SKM-1 treated with dmso at 0.1 percent for 144 hours (cell line): Measurements from ENCODE around the gene CD200R1.

Experiments
- DNase-seq: peaks from one replicate; lab custom pipeline; 2025; ENCODE audit not compliant: unreplicated experiment; lab: John Stamatoyannopoulos, UW

CD200R1 gene

DNA sequence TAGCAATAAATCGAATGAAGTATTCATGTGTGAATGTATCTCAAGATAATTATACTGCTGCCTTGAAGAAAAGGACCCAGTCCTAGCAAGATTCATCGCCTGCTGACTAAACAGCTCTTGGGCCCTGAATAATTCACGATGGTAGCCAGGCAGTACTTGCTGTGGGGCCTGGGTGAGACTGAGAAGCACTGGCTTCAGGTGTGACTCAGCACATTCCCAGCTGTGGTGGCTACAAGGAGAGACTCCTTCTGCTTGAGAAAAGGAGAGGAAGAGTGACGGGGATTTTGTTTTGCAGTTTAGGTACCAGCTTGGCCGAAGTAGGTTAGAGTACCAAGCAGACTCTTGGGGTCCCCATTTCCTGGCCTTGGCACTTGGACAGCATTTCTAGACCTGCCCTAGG, 80.6 kb downstream of the CD200R1 start:
- DNase-seq, result no peak

DNA sequence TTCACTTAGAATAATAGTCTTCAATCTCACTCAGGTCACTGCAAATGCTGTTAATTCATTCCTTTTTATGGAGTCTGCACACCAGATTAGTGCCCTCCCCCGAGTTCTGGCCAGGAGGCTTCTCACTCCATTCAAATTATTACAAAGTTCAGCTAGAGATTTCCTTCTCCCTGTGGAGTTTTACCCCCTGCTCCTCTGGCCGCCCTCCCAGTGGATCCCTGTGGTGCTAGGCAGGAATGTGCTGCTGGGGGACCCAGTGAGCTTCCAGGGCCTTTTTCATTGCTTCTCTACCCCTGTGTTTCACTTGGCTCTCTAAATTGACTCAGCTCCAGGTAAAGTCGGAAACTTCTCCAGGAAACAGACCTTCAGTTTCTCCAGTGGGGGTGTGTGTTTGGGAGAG, 85.5 kb downstream of the CD200R1 start:
- DNase-seq, result no peak

DNA sequence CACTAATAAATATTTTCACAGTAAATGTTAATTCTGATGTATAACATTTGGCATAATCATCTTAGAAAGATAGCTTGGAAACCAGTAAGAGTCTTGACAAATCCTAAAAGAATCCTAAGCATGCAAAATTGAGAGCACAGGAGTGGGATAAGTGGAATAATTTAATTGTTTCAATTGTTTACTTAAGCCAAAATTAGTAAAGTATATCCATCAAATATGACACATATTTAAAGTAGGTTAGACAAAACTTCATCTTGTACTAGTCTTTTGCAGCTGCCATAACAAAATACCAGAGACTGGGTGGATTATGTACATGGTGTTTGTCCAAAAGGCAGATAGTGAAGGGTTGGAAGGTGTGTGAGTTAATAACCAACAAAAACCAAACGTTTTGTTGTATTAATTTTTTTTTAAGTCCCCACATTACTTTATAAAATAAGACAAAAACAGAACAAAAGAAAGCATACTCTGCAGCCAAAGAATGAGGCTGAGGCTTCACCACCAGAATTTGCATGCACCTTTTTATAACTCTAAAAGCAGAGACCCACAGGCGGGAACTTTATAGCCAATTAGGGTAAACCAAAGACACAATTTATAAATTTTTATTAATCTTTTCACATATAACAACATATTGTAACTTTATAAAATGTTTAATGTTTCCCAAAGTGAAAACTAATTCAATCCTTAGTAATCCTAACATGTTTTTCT, 86.4 kb downstream of the CD200R1 start:
- no peak for DNase-seq

DNA sequence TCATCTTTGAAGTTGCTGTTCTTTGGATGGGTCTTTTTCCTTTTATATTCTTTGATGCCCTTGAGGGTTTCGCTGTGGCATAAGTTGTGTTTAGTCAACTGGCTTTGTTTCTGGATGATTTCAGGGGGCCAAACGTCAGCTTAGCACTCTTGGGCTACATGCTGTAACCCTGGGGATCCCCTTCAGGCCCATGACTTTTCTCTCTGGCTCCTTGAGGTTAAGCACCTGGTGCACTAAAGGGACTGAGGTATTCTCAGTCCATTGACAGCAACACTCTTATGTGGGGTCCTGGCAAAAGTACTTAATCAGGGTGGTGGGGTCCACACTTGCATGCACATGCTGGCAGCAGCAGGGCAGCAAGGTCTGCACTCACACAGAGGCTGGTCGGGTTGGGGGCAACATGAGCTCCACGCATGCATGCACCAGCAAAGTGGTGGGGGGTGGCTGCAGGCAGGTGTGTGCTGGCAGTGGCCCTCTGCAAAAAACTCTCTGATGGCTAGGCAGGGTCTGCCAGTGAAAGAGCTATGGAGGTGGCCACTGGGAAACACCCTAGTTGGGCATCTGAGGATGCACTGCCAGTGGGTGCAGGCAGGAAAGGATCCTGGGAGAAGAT, 90.1 kb downstream of the CD200R1 start:
- no peak for DNase-seq

DNA sequence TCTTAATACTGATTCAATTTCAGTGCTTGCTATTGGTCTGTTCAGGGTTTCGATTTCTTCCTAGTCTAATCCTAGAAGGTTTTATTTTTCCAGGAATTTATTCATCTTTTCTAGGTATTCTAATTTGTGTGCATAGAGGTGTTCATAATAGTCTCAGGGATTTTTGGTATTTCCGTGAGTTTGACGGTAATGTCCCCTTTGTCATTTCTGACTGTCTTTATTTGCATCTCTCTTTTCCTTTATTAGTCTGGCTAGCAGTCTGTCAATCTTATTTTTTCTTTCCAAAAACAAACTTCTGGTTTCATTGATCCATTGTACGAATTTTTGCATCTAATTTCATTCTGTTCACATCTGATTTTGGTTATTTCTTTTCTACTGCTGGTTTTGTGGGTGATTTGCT, 93.0 kb downstream of the CD200R1 start:
- DNase-seq, result no peak

DNA sequence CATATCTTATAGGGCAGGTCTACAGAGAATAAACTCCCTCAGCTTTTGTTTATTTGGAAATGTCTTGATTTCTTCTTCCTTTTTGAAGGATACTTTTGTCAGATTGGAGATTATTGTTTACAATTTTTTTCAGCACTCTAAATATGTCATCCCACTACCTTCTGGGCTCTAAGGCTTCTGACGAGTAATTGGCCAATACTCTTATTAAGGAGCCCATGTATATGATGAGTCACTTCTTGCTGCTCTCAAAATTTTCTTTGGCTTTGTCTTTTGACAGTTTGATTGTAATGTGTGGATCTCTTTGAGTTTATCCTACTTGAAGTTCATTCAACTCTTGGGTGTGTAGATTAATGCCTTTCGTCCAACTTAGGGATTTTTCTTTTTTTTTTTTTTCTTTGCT, 99.3 kb downstream of the CD200R1 start:
- no peak for DNase-seq

DNA sequence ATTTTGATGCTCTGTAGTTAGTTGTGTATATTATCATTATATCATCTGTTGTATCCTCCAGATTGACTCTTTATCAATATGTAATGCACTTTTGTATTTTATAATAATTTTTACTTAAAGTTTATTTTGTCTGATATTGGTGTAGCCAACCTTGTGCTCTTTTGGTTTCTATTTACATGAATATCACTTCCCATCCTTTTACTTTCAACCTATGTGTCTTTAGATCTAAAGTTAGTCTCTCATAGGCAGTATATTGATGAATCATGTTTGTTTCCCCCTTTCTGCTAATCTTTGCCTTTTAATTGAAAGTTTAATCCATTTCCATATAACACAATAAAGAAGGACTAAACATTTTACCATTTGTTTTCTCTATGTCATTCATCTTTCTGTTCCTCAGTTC, 100.2 kb downstream of the CD200R1 start:
- no peak for DNase-seq

DNA sequence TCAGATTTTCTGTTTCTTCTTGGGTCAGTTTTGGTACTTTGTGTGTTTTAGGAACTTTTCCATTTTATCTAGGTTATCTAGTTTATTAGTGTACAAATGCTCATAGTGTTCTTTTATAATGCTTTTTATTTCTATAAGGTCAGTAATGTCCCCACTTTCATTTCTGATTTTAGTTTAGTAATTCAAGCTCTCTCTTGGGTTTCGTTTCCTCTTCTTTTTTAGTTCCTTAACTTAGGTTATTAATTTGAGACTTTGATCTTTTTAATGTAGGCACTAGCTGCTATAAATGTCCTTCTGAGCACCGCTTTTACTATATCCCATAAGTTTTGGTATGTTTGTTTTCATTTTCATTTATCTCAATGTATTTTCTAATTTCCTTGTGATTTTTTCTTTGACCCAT, 101.3 kb downstream of the CD200R1 start:
- DNase-seq, result no peak

DNA sequence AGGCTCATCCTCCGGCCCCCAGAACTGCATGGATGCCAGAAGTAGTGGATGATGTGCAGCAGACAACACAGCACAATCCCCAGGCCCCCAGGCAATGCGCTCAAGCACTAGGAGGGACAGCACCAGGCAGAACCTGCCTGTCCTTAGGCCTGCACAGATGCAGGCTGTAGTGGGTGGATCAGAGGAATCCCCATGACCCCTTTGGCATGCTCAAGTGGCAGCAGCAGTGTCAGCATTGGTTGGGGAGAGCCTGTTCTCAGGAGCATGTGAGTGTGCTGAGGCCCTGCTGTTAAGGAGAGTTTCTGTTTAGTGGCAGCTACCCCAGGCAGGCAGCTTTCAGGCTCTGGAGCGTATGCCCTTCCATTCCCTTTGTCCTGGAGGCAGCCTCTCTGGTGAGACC, 103.2 kb downstream of the CD200R1 start:
- no peak for DNase-seq
